ENCODE results near the gene LARGE2.

GRCh38 chr11:45932217-45932616 lies 9.8 kb downstream of the LARGE2 start:
- TF ChIP-seq CTCF (conservative IDR thresholded peaks at IDR 0.05; ENCODE audit: low read depth, low read length) (no peak), EZH2 (IDR thresholded peaks at IDR 0.05; ENCODE audit: low read length, unreplicated experiment) (no peak), EZH2phosphoT487 (IDR thresholded peaks at IDR 0.05; ENCODE audit: borderline replicate concordance, low read length) (no peak)
